Type B pancreatic cell (in vitro differentiated cells): ENCODE data around the gene EIF3B. TPM values are rescaled to one million over a fixed set of nuclear protein-coding genes. Genes with fewer than 3 reads are reported as not detected.

Experiments
- DNase-seq: peaks from one replicate; pipeline ENCODE4 v3.0.0; 2021; ENCODE audit warnings: mixed read lengths; ENCODE audit not compliant: unreplicated experiment; ENCODE audit errors: extremely low spot score
- H3K27ac Mint-ChIP-seq: 2 replicates; pipeline ENCODE4 v1.8.0; 2021; ENCODE audit warnings: mild to moderate bottlenecking, mixed read lengths
- H3K27me3 Mint-ChIP-seq: 2 replicates; pipeline ENCODE4 v1.8.0; 2021; ENCODE audit warnings: mixed read lengths
- H3K36me3 Mint-ChIP-seq: 2 replicates; pipeline ENCODE4 v1.8.0; 2021; ENCODE audit warnings: mixed read lengths
- H3K4me1 Mint-ChIP-seq: one replicate; pipeline ENCODE4 v1.8.0; 2021; ENCODE audit warnings: mixed read lengths; ENCODE audit not compliant: unreplicated experiment
- H3K4me3 Mint-ChIP-seq: 2 replicates; pipeline ENCODE4 v1.8.0; 2021; ENCODE audit warnings: mild to moderate bottlenecking, mixed read lengths
- H3K9me3 Mint-ChIP-seq: 2 replicates; pipeline ENCODE4 v1.8.0; 2021; ENCODE audit warnings: mixed read lengths
- CTCF ChIP-seq: fragments of 200-600 bp; sonication (generic); conservative IDR thresholded peaks from 2 replicates; pipeline ENCODE4 v1.5.0; 2021; ENCODE audit warnings: antibody characterized with exemption, mild to moderate bottlenecking
- total RNA-seq: library from RNA; stranded (reverse); gene quantifications from 2 replicates; pipeline ENCODE4 v1.2.1, GENCODE V29; 2021; ENCODE audit warnings: low replicate concordance

EIF3B gene
- total RNA-seq, 1 donor from 2014 or later = 178 TPM

- H3K9me3 Mint-ChIP-seq = no peaks in the 10 kb centered on the region
- peak overlapping the region; percentile 5 for H3K27ac Mint-ChIP-seq
- no peaks in the 10 kb centered on the region for H3K36me3 Mint-ChIP-seq
- H3K4me1 Mint-ChIP-seq = peaks cover under 1% of the 10 kb centered on the region
- TF ChIP-seq CTCF = no peak
- peaks cover 2% of the 10 kb centered on the region for H3K27me3 Mint-ChIP-seq
- no peak for DNase-seq
- H3K4me3 Mint-ChIP-seq = peak overlapping the region; percentile 6
These were observed 36.9 kb upstream of the EIF3B start for GRCh38 chr7:2317556-2318293.

GRCh38 chr7:2321020-2321419, 33.6 kb upstream of the EIF3B start:
- no peaks in the 10 kb centered on the region for H3K4me1 Mint-ChIP-seq
- peaks cover 2% of the 10 kb centered on the region for H3K27me3 Mint-ChIP-seq
- TF ChIP-seq CTCF = peak; percentile 27
- H3K27ac Mint-ChIP-seq = no peak overlapping the region
- no peak overlapping the region for H3K4me3 Mint-ChIP-seq
- H3K9me3 Mint-ChIP-seq = no peaks in the 10 kb centered on the region
- no peak for DNase-seq
- H3K36me3 Mint-ChIP-seq = no peaks in the 10 kb centered on the region

- no peak for DNase-seq
- no peaks in the 10 kb centered on the region for H3K36me3 Mint-ChIP-seq
These were observed 29.5 kb upstream of the EIF3B start for GRCh38 chr7:2325162-2325561.

GRCh38 chr7:2326951-2327350, 27.7 kb upstream of the EIF3B start:
- Mint-ChIP-seq H3K4me1 (no peaks in the 10 kb centered on the region), H3K9me3 (no peaks in the 10 kb centered on the region), H3K27me3 (no peaks in the 10 kb centered on the region), H3K36me3 (no peaks in the 10 kb centered on the region), H3K4me3 (no peak overlapping the region), H3K27ac (no peak overlapping the region)
- DNase-seq = no peak
- no peak for TF ChIP-seq CTCF

More at GRCh38 chr7:2325162-2325561, 29.5 kb upstream of the EIF3B start:
- no peaks in the 10 kb centered on the region for H3K4me1 Mint-ChIP-seq
- H3K4me3 Mint-ChIP-seq = no peak overlapping the region
- TF ChIP-seq CTCF = no peak
- no peak overlapping the region for H3K27ac Mint-ChIP-seq
- H3K27me3 Mint-ChIP-seq = no peaks in the 10 kb centered on the region
- H3K9me3 Mint-ChIP-seq = no peaks in the 10 kb centered on the region

- no peaks in the 10 kb centered on the region for H3K27me3 Mint-ChIP-seq
- no peak overlapping the region for H3K27ac Mint-ChIP-seq
- no peak overlapping the region for H3K4me3 Mint-ChIP-seq
- DNase-seq = no peak
- H3K9me3 Mint-ChIP-seq = no peaks in the 10 kb centered on the region
- H3K4me1 Mint-ChIP-seq = no peaks in the 10 kb centered on the region
- H3K36me3 Mint-ChIP-seq = no peaks in the 10 kb centered on the region
- TF ChIP-seq CTCF = no peak
These were observed 24.1 kb upstream of the EIF3B start for GRCh38 chr7:2330493-2330892.
